SK-N-SH (cell line): ENCODE data around the gene ZPR1. TPM values are rescaled to one million over a fixed set of nuclear protein-coding genes. Genes with fewer than 3 reads are reported as not detected.

Source experiments
- CTCF ChIA-PET: fragments of 300-600, 350-600 bp; formaldehyde crosslinking; extraction: SDS; loops from one replicate; lab custom pipeline; 2021; lab: Yijun Ruan, JAX
- POLR2A ChIA-PET: fragments of 350-600 bp; sonication (Branson Sonifier 250); formaldehyde crosslinking; extraction: SDS; loops from one replicate; lab custom pipeline; 2020; ENCODE audit warnings: antibody characterized with exemption, inconsistent platforms; lab: Yijun Ruan, JAX
- DNase-seq: peaks from one replicate; pipeline ENCODE4 v3.0.0; 2012
- H2AFZ ChIP-seq: fragments of 200-600 bp; sonication (generic); 2 replicates; pipeline ENCODE4 v1.8.1; 2016; ENCODE audit warnings: antibody characterized with exemption, mild to moderate bottlenecking, low read depth
- H3F3A ChIP-seq: fragments of 200-600 bp; sonication (generic); replicated peaks from 2 replicates; pipeline ENCODE3; 2016; ENCODE audit warnings: antibody characterized with exemption, mild to moderate bottlenecking; ENCODE audit not compliant: insufficient read depth
- H3K27ac ChIP-seq, 2 experiments: fragments of 200-500 bp in 1 of 2; fragments of 200-600 bp in 1 of 2; sonication (Bioruptor generic) in 1 of 2; sonication (generic), shearing (Covaris generic) in 1 of 2; 2 replicates each; pipeline versions ENCODE4 v1.5.1 to v1.6.1; 2014 to 2016; ENCODE audit warnings: low read depth in 2 of 2, inconsistent platforms in 1 of 2, low read length in 1 of 2, mild to moderate bottlenecking in 1 of 2, mixed read lengths in 1 of 2
- H3K27me3 ChIP-seq: fragments of 200-600 bp; sonication (generic), shearing (Covaris generic); 2 replicates; pipeline ENCODE4 v1.6.1; 2016; ENCODE audit warnings: mixed run types; ENCODE audit not compliant: insufficient read depth
- H3K36me3 ChIP-seq, 2 experiments: fragments of 200-500 bp in 1 of 2; fragments of 200-600 bp in 1 of 2; sonication (Bioruptor generic) in 1 of 2; sonication (generic) in 1 of 2; replicated peaks in 1 of 2; 2 replicates each; pipeline versions ENCODE3 to v1.5.1; 2014 to 2016; ENCODE audit warnings: low read length in 1 of 2, mild to moderate bottlenecking in 1 of 2; ENCODE audit not compliant: insufficient read depth in 2 of 2, control insufficient read depth in 1 of 2
- H3K4me1 ChIP-seq, 2 experiments: fragments of 200-500 bp in 1 of 2; fragments of 200-600 bp in 1 of 2; sonication (Bioruptor generic) in 1 of 2; sonication (generic), shearing (Covaris generic) in 1 of 2; 2 replicates each; pipeline versions ENCODE4 v1.5.1 to v1.6.1; 2014 to 2016; ENCODE audit warnings: low read depth in 1 of 2, low read length in 1 of 2, mixed run types in 1 of 2; ENCODE audit not compliant: insufficient read depth in 2 of 2, control insufficient read depth in 1 of 2
- H3K4me2 ChIP-seq: fragments of 200-600 bp; sonication (generic), shearing (Covaris generic); 2 replicates; pipeline ENCODE4 v1.6.1; 2017; ENCODE audit warnings: mixed run types
- H3K4me3 ChIP-seq, 2 experiments: fragments of 200-500 bp in 1 of 2; fragments of 200-600 bp in 1 of 2; sonication (Bioruptor generic) in 1 of 2; sonication (generic), shearing (Covaris generic) in 1 of 2; 2 replicates each; pipeline versions ENCODE4 v1.5.1 to v1.8.1; 2014 to 2016; ENCODE audit warnings: low read depth in 2 of 2, inconsistent platforms in 1 of 2, low read length in 1 of 2, mild to moderate bottlenecking in 1 of 2, mixed read lengths in 1 of 2, moderate library complexity in 1 of 2
- H3K79me2 ChIP-seq: fragments of 200-600 bp; sonication (generic); 2 replicates; pipeline ENCODE4 v1.8.1; 2017; ENCODE audit warnings: mild to moderate bottlenecking; ENCODE audit not compliant: insufficient read depth
- H3K9ac ChIP-seq: fragments of 200-600 bp; sonication (generic); 2 replicates; pipeline ENCODE4 v1.6.1; 2017; ENCODE audit warnings: mixed run types
- H3K9me2 ChIP-seq: fragments of 200-600 bp; sonication (generic); 2 replicates; pipeline ENCODE4 v1.6.1; 2017; ENCODE audit warnings: mixed run types
- H3K9me3 ChIP-seq: fragments of 200-600 bp; sonication (generic); 2 replicates; pipeline ENCODE4 v1.6.1; 2017; ENCODE audit warnings: mixed run types, mild to moderate bottlenecking, moderate library complexity
- H4K20me1 ChIP-seq: fragments of 200-600 bp; sonication (generic); 2 replicates; pipeline ENCODE4 v1.6.1; 2017; ENCODE audit warnings: mild to moderate bottlenecking, mixed run types; ENCODE audit not compliant: insufficient read depth
- EP300 ChIP-seq, 2 experiments: IDR thresholded peaks; 2 replicates each; pipeline versions ENCODE4 v1.4.0 to v1.6.1; 2012; ENCODE audit warnings: borderline replicate concordance in 1 of 2, low read depth in 1 of 2, low read length in 1 of 2
- FOSL2 ChIP-seq: IDR thresholded peaks from 2 replicates; pipeline ENCODE4 v1.4.0; 2012; ENCODE audit warnings: low read depth, mild to moderate bottlenecking, moderate library complexity, borderline replicate concordance
- GATA2 ChIP-seq: sonication (generic); formaldehyde crosslinking; IDR thresholded peaks from 2 replicates; pipeline ENCODE4 v1.5.0; 2020; ENCODE audit warnings: mild to moderate bottlenecking, missing genetic modification reagents
- MXI1 ChIP-seq: IDR thresholded peaks from 2 replicates; pipeline ENCODE4 v1.6.1; 2012; ENCODE audit warnings: mild to moderate bottlenecking, low read depth, low read length, improper control_type of control experiment
- RCOR1 ChIP-seq: fragments of 150-350 bp; IDR thresholded peaks from 2 replicates; pipeline ENCODE4 v1.6.1; 2017; ENCODE audit warnings: antibody characterized with exemption, low read length
- REST ChIP-seq: IDR thresholded peaks from 2 replicates; pipeline ENCODE4 v1.6.1; 2012; ENCODE audit warnings: mild to moderate bottlenecking, low read depth, low read length, moderate library complexity
- WGBS: methylation state at CpG from one replicate; pipeline ENCODE4 v1.1.6; 2017; ENCODE audit warnings: low lambda C conversion rate; 5-methylcytosine and 5-hydroxymethylcytosine counted together
- polyA plus RNA-seq, 3 experiments: library from polyadenylated mRNA; depleted of rRNA; stranded (reverse); fragments of >200 nt; gene quantifications; 2 replicates each; pipeline ENCODE4 v1.2.3, GENCODE V29; 2012

ZPR1 gene
- polyA plus RNA-seq, 1 of the 3 experiments (the other 2 are of a cell fraction), result 52.4 TPM

GRCh38 chr11:116829525-116830183 is 41.8 kb upstream of the ZPR1 start, which contains the start of gene APOC3:
TSS of gene APOC3 (plus strand) at chr11:116829907. CDS start at chr11:116830583, 676 bp downstream.
- no peaks in the 10 kb centered on the region for H3K36me3 ChIP-seq
- no peaks in the 10 kb centered on the region for H3K27me3 ChIP-seq
- no peak within 1 kb of the TSS for H3K4me3 ChIP-seq
- H3K4me1 ChIP-seq, result peaks cover 0 to 30% of the 10 kb centered on the region in 2 experiments; a peak in 1 of 4 replicates
- CTCF ChIA-PET, result interaction anchor here (0.8 to 1.9 kb wide), 5 partner anchors 13 to 276 kb away, joined by 3 to 7 read pairs (median 4); partner anchors contain the start of gene APOA5
- no peak within 1 kb of the TSS for H3K4me2 ChIP-seq
- peak; percentile 73 for DNase-seq
- no peaks in the 10 kb centered on the region for H3K9me3 ChIP-seq
- no peaks in the 10 kb centered on the region for H3F3A ChIP-seq
- 62% methylated on average over 8 of the region's 9 CpGs for WGBS
- H3K27ac ChIP-seq, result peak within 1 kb of the TSS in 1 of 2 experiments; percentile 69; a peak in 2 of 4 replicates
- H2AFZ ChIP-seq, result no peak within 1 kb of the TSS
- POLR2A ChIA-PET, result no interaction called here
- no peaks in the 10 kb centered on the region for H3K9me2 ChIP-seq
- no peak within 1 kb of the TSS for H3K9ac ChIP-seq
- no peaks in the 10 kb centered on the region for H3K79me2 ChIP-seq
- H4K20me1 ChIP-seq, result no peaks in the 10 kb centered on the region
- no peak for TF ChIP-seq EP300 (IDR thresholded peaks at IDR 0.05; ENCODE audit: borderline replicate concordance in 1 of 2, low read depth in 1 of 2, low read length in 1 of 2)
- TF ChIP-seq, all 33 proteins: peak for 0

- Histone ChIP-seq H3K9me3 (no peaks in the 10 kb centered on the region), H3K27ac (peak overlapping the region in 1 of 2 experiments; percentile 69; a peak in 2 of 4 replicates), H3K27me3 (no peaks in the 10 kb centered on the region), H3K4me2 (no peak overlapping the region), H3K79me2 (no peaks in the 10 kb centered on the region), H3K36me3 (no peaks in the 10 kb centered on the region), H3K9ac (no peak overlapping the region), H3F3A (no peaks in the 10 kb centered on the region), H3K4me1 (peaks cover 0 to 30% of the 10 kb centered on the region in 2 experiments; a peak in 1 of 4 replicates), H3K9me2 (no peaks in the 10 kb centered on the region), H4K20me1 (no peaks in the 10 kb centered on the region)
- CTCF ChIA-PET, result interaction anchor here (0.8 to 1.9 kb wide), 5 partner anchors 12 to 277 kb away, joined by 3 to 9 read pairs (median 4); partner anchors contain the start of gene APOA5
- WGBS, result 67% methylated on average over 11 of the region's 16 CpGs
- POLR2A ChIA-PET, result interaction anchor here (0.9 kb wide), 1 partner anchor 41 kb away, joined by 4 read pairs; the partner anchor contains the start of gene ZPR1
- peak in 1 of 2 experiments; percentile 39; a peak in 1 of 4 replicates for TF ChIP-seq EP300 (IDR thresholded peaks at IDR 0.05; ENCODE audit: borderline replicate concordance in 1 of 2, low read depth in 1 of 2, low read length in 1 of 2)
- TF ChIP-seq GATA2, result peak; percentile 87
- TF ChIP-seq REST, result no peak
- TF ChIP-seq MXI1, result peak; percentile 22; the same call in 1 of the 2 replicates
- TF ChIP-seq FOSL2, result no peak
- TF ChIP-seq RCOR1, result peak; percentile 67; the same call in 1 of the 2 replicates
- TF ChIP-seq, all 33 proteins: peak for 4
- H3K4me3 ChIP-seq, result no peak overlapping the region
- peak; percentile 76 for DNase-seq
- H2AFZ ChIP-seq, result no peak overlapping the region
Measured at GRCh38 chr11:116828632-116829524, 41.1 kb upstream of the ZPR1 start.
